H9 (cell line): ENCODE data around the gene DNAAF9. TPM values are rescaled to one million over a fixed set of nuclear protein-coding genes. Genes with fewer than 3 reads are reported as not detected.

Experiments
- DNase-seq: peaks from one replicate; pipeline ENCODE4 v3.0.0-alpha.2; 2017
- H2AFZ ChIP-seq: one replicate; pipeline ENCODE4 v1.6.1; 2013; ENCODE audit warnings: mild to moderate bottlenecking, low read length, control low read depth, moderate library complexity
- H2AK5ac ChIP-seq: 2 replicates; pipeline ENCODE4 v1.6.1; 2013; ENCODE audit warnings: low read length, control low read depth, mixed read lengths; ENCODE audit not compliant: insufficient read length
- H2BK120ac ChIP-seq: one replicate; pipeline ENCODE4 v1.6.1; 2013; ENCODE audit warnings: low read depth, mild to moderate bottlenecking, low read length, control low read depth, inconsistent platforms; ENCODE audit not compliant: poor library complexity, severe bottlenecking
- H2BK12ac ChIP-seq: 2 replicates; pipeline ENCODE4 v1.6.1; 2013; ENCODE audit warnings: low read length, control low read depth, mixed read lengths, low read depth; ENCODE audit not compliant: insufficient read length
- H2BK15ac ChIP-seq: 2 replicates; pipeline ENCODE4 v1.6.1; 2013; ENCODE audit warnings: low read depth, low read length, control low read depth
- H2BK20ac ChIP-seq: one replicate; pipeline ENCODE4 v1.6.1; 2013; ENCODE audit warnings: low read depth, mild to moderate bottlenecking, low read length, control low read depth, inconsistent platforms; ENCODE audit not compliant: poor library complexity, severe bottlenecking
- H2BK5ac ChIP-seq: 2 replicates; pipeline ENCODE4 v1.6.1; 2013; ENCODE audit warnings: low read length, control low read depth, mixed read lengths; ENCODE audit not compliant: insufficient read length
- H3K14ac ChIP-seq: 2 replicates; pipeline ENCODE4 v1.6.1; 2013; ENCODE audit warnings: low read length, control low read depth; ENCODE audit not compliant: insufficient read depth
- H3K18ac ChIP-seq: 2 replicates; pipeline ENCODE4 v1.6.1; 2013; ENCODE audit warnings: low read depth, mild to moderate bottlenecking, mixed read lengths, low read length, control low read depth; ENCODE audit not compliant: insufficient read length
- H3K23ac ChIP-seq: 2 replicates; pipeline ENCODE4 v1.6.1; 2013; ENCODE audit warnings: low read length, control low read depth, mixed read lengths, low read depth; ENCODE audit not compliant: insufficient read length
- H3K23me2 ChIP-seq: 2 replicates; pipeline ENCODE4 v1.6.1; 2013; ENCODE audit warnings: low read depth, mild to moderate bottlenecking, mixed read lengths, low read length, control low read depth; ENCODE audit not compliant: insufficient read length, poor library complexity, severe bottlenecking
- H3K27ac ChIP-seq: 2 replicates; pipeline ENCODE4 v1.5.1; 2013; ENCODE audit warnings: low read length, control low read depth, mixed read lengths, low read depth; ENCODE audit not compliant: insufficient read length
- H3K27me3 ChIP-seq: 2 replicates; pipeline ENCODE4 v1.6.1; 2013; ENCODE audit warnings: low read length, control low read depth, inconsistent platforms; ENCODE audit not compliant: insufficient read depth
- H3K4ac ChIP-seq: 2 replicates; pipeline ENCODE4 v1.6.1; 2013; ENCODE audit warnings: low read depth, mild to moderate bottlenecking, control low read depth, inconsistent platforms, low read length, moderate library complexity
- H3K4me1 ChIP-seq: 2 replicates; pipeline ENCODE4 v1.6.1; 2013; ENCODE audit warnings: low read length, control low read depth, inconsistent platforms; ENCODE audit not compliant: insufficient read depth
- H3K4me2 ChIP-seq: 2 replicates; pipeline ENCODE4 v1.6.1; 2013; ENCODE audit warnings: low read length, control low read depth, mixed read lengths; ENCODE audit not compliant: insufficient read length, insufficient read depth
- H3K56ac ChIP-seq: 2 replicates; pipeline ENCODE4 v1.6.1; 2013; ENCODE audit warnings: low read depth, mild to moderate bottlenecking, mixed read lengths, low read length, control low read depth; ENCODE audit not compliant: insufficient read length
- H3K79me1 ChIP-seq: 2 replicates; pipeline ENCODE4 v1.6.1; 2013; ENCODE audit warnings: low read depth, mild to moderate bottlenecking, moderate library complexity, low read length, control low read depth, inconsistent platforms; ENCODE audit not compliant: insufficient read depth, poor library complexity, severe bottlenecking
- H3K79me2 ChIP-seq: 2 replicates; pipeline ENCODE4 v1.6.1; 2013; ENCODE audit warnings: low read length, control low read depth, inconsistent platforms; ENCODE audit not compliant: insufficient read depth
- H3K9ac ChIP-seq: 2 replicates; pipeline ENCODE4 v1.6.1; 2013; ENCODE audit warnings: low read length, control low read depth, mixed read lengths; ENCODE audit not compliant: insufficient read length; ENCODE audit errors: extremely low read depth
- H3K9me3 ChIP-seq: one replicate; pipeline ENCODE4 v1.6.1; 2013; ENCODE audit warnings: low read depth, low read length, inconsistent platforms; ENCODE audit not compliant: control insufficient read depth
- H3T11ph ChIP-seq: one replicate; pipeline ENCODE4 v1.6.1; 2013; ENCODE audit warnings: mild to moderate bottlenecking, low read length, control low read depth, inconsistent platforms
- H4K20me1 ChIP-seq: one replicate; pipeline ENCODE4 v1.6.1; 2013; ENCODE audit not compliant: control insufficient read depth, insufficient read length, insufficient read depth
- H4K5ac ChIP-seq: 2 replicates; pipeline ENCODE4 v1.6.1; 2013; ENCODE audit warnings: low read depth, mild to moderate bottlenecking, mixed read lengths, low read length, control low read depth; ENCODE audit not compliant: insufficient read length
- H4K8ac ChIP-seq: replicated peaks from 2 replicates; pipeline ENCODE4 v1.6.1; 2013; ENCODE audit warnings: low read length, control low read depth, mixed read lengths, low read depth; ENCODE audit not compliant: insufficient read length
- H4K91ac ChIP-seq: 2 replicates; pipeline ENCODE4 v1.6.1; 2013; ENCODE audit warnings: low read depth, mild to moderate bottlenecking, moderate library complexity, mixed read lengths, low read length, control low read depth; ENCODE audit not compliant: insufficient read length
- H3K27ac Mint-ChIP-seq, 3 experiments: 2 replicates in 2 of 3; 3 replicates in 1 of 3; pipeline ENCODE4 v1.8.0; 2020 to 2021; ENCODE audit warnings: mixed read lengths in 3 of 3, mild to moderate bottlenecking in 1 of 3, moderate library complexity in 1 of 3
- H3K27me3 Mint-ChIP-seq: 2 replicates; pipeline ENCODE4 v1.8.0; 2021; ENCODE audit warnings: low read depth, mild to moderate bottlenecking, moderate library complexity, mixed read lengths
- H3K36me3 Mint-ChIP-seq, 3 experiments: 2 replicates in 2 of 3; 3 replicates in 1 of 3; pipeline ENCODE4 v1.8.0; 2020 to 2021; ENCODE audit warnings: low read depth in 3 of 3, mixed read lengths in 3 of 3; ENCODE audit not compliant: insufficient read depth in 1 of 3
- H3K4me1 Mint-ChIP-seq, 2 experiments: 2 replicates each; pipeline ENCODE4 v1.8.0; 2020; ENCODE audit warnings: mixed read lengths in 2 of 2
- H3K4me3 Mint-ChIP-seq, 2 experiments: 2 replicates in 1 of 2; 3 replicates in 1 of 2; pipeline ENCODE4 v1.8.0; 2020 to 2021; ENCODE audit warnings: mild to moderate bottlenecking in 2 of 2, mixed read lengths in 2 of 2, moderate library complexity in 1 of 2
- H3K9me3 Mint-ChIP-seq, 2 experiments: 2 replicates in 1 of 2; 3 replicates in 1 of 2; pipeline ENCODE4 v1.8.0; 2020; ENCODE audit warnings: mild to moderate bottlenecking in 2 of 2, mixed read lengths in 2 of 2, moderate library complexity in 1 of 2
- CTCF ChIP-seq: fragments of 200-600 bp; sonication (generic); conservative IDR thresholded peaks from 3 replicates; pipeline ENCODE4 v1.8.0; 2021; ENCODE audit warnings: antibody characterized with exemption, mild to moderate bottlenecking
- WGBS: extraction: QIAGEN DNeasy Blood & Tissue Kit; methylation state at CpG from one replicate; pipeline ENCODE4 v1.1.7; 2013; ENCODE audit warnings: missing lambda C conversion rate, low lambda C conversion rate, mixed read lengths; ENCODE audit not compliant: insufficient read length; ENCODE audit errors: extremely low coverage; 5-methylcytosine and 5-hydroxymethylcytosine counted together
- total RNA-seq: library from RNA; stranded (reverse); gene quantifications from 2 replicates; pipeline ENCODE4 v1.2.1, GENCODE V29; 2021

The DNAAF9 gene
- total RNA-seq, 1 experiment from 2014 or later, result 5.5 TPM

- H3K36me3 Mint-ChIP-seq, result no peaks in the 10 kb centered on the region; a peak in 1 of 7 replicates
- no peak overlapping the region for H3K56ac ChIP-seq
- no peaks in the 10 kb centered on the region for H3K79me1 ChIP-seq
- H3K27ac Mint-ChIP-seq, result no peak overlapping the region
- peaks cover 9% of the 10 kb centered on the region for H3K23me2 ChIP-seq
- no peak overlapping the region for H2AK5ac ChIP-seq
- peaks cover 0 to 7% of the 10 kb centered on the region in 2 experiments; a peak in 4 of 5 replicates for H3K9me3 Mint-ChIP-seq
- H3K27me3 ChIP-seq, result no peaks in the 10 kb centered on the region
- H3K4me2 ChIP-seq, result no peak overlapping the region
- H4K8ac ChIP-seq, result no peak overlapping the region
- peaks cover 20% of the 10 kb centered on the region for H3K27me3 Mint-ChIP-seq
- H2AFZ ChIP-seq, result no peak overlapping the region
- no peaks in the 10 kb centered on the region for H4K20me1 ChIP-seq
- no peak overlapping the region for H2BK120ac ChIP-seq
- H2BK20ac ChIP-seq, result no peak overlapping the region
- no peak overlapping the region for H3K4me3 Mint-ChIP-seq
- no peak overlapping the region for H3K14ac ChIP-seq
- H3K27ac ChIP-seq, result no peak overlapping the region
- no peak overlapping the region for H3K9ac ChIP-seq
- H4K91ac ChIP-seq, result no peak overlapping the region
- H2BK15ac ChIP-seq, result no peak overlapping the region
- H3K9me3 ChIP-seq, result no peaks in the 10 kb centered on the region
- no peak overlapping the region for H4K5ac ChIP-seq
- TF ChIP-seq CTCF, result no peak
- no peaks in the 10 kb centered on the region for H3K79me2 ChIP-seq
- H3K23ac ChIP-seq, result no peak overlapping the region
- DNase-seq, result no peak
- no peaks in the 10 kb centered on the region for H3K4me1 ChIP-seq
- H3K4me1 Mint-ChIP-seq, result peaks cover 15 to 20% of the 10 kb centered on the region in 2 experiments
- H2BK12ac ChIP-seq, result no peak overlapping the region
- WGBS, result no CpG with 5 or more reads among the region's 2 CpGs
- H3T11ph ChIP-seq, result no peak overlapping the region
- no peak overlapping the region for H2BK5ac ChIP-seq
- H3K18ac ChIP-seq, result no peak overlapping the region
- no peak overlapping the region for H3K4ac ChIP-seq
Observed at GRCh38 chr20:3410464-3410863, 3.0 kb upstream of the DNAAF9 start.
